Choroid plexus epithelial cell (primary cell): Measurements from ENCODE around the gene HSD11B1L.

Experiments used
- DNase-seq: peaks from one replicate; pipeline ENCODE4 v3.0.0-alpha.2; 2010; ENCODE audit warnings: low read depth
- H3K4me3 ChIP-seq: 2 replicates; pipeline ENCODE4 v1.5.1; 2011; ENCODE audit warnings: low read depth, mild to moderate bottlenecking, control low read depth, low read length, moderate library complexity
- TF ChIP-seq, protein P1 (sequence below): conservative IDR thresholded peaks from 2 replicates; pipeline ENCODE4 v1.5.1; 2011; ENCODE audit warnings: low read depth, mild to moderate bottlenecking, control low read depth, inconsistent platforms, low read length, moderate library complexity

Gene HSD11B1L

DNA sequence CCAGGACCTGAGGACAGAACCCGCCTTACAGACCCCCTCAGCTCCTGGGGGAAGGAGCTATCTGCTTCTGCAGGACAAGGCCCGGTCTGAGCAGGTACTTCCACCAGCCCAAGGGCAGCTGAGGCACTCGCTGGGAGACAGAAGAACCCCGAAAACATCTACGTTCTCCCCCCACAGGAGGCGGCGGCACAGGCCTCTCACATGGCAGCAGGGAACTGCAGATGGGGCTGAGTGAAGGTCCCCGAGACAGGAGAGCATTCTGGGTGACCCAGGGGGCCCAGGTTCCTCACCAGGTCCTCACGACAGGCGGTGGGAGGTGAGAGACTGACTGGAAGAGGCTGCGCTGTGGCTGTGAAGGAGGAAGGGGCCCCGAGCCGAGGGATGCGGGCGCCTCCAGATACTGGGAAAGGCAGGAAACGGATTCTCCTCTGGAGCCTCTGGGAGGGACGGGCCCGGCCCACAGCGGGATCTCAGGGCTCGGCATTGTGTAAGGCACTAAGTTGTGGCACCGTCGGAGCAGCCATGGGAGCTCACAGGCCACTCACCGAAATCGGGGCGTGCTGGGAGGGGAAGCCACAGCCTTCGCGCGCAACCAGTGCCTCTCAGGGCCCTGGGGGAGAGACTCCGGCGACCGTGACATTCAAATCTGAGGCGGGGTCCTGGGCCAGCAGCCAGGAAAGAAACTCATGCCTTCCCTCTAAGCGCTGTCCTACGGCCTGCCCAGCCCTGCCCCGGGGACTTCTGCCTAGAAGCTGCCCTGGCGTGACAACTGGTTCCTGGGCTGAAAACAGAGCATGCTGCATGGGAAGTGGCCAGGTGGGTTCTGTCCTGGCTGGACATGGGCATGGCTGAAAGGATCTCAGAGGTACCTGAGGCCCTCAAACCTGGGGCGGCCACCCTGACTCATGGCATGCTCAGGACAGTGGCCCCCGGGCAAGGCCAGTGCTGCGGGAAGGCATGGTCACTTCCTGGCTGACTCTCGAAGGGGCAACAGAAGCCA lies 23.3 kb downstream of the HSD11B1L start:
- TF ChIP-seq, protein P1, sequence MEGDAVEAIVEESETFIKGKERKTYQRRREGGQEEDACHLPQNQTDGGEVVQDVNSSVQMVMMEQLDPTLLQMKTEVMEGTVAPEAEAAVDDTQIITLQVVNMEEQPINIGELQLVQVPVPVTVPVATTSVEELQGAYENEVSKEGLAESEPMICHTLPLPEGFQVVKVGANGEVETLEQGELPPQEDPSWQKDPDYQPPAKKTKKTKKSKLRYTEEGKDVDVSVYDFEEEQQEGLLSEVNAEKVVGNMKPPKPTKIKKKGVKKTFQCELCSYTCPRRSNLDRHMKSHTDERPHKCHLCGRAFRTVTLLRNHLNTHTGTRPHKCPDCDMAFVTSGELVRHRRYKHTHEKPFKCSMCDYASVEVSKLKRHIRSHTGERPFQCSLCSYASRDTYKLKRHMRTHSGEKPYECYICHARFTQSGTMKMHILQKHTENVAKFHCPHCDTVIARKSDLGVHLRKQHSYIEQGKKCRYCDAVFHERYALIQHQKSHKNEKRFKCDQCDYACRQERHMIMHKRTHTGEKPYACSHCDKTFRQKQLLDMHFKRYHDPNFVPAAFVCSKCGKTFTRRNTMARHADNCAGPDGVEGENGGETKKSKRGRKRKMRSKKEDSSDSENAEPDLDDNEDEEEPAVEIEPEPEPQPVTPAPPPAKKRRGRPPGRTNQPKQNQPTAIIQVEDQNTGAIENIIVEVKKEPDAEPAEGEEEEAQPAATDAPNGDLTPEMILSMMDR = no peak
- no peak for DNase-seq
- H3K4me3 ChIP-seq = no peak overlapping the region

GRCh38 chr19:5705552-5705951 lies 24.7 kb downstream of the HSD11B1L start:
- no peak overlapping the region for H3K4me3 ChIP-seq
- TF ChIP-seq, protein P1 = no peak
- no peak for DNase-seq

GRCh38 chr19:5706876-5707573 lies 26.2 kb downstream of the HSD11B1L start:
- H3K4me3 ChIP-seq = no peak overlapping the region
- DNase-seq = no peak
- TF ChIP-seq, protein P1 = no peak

DNA sequence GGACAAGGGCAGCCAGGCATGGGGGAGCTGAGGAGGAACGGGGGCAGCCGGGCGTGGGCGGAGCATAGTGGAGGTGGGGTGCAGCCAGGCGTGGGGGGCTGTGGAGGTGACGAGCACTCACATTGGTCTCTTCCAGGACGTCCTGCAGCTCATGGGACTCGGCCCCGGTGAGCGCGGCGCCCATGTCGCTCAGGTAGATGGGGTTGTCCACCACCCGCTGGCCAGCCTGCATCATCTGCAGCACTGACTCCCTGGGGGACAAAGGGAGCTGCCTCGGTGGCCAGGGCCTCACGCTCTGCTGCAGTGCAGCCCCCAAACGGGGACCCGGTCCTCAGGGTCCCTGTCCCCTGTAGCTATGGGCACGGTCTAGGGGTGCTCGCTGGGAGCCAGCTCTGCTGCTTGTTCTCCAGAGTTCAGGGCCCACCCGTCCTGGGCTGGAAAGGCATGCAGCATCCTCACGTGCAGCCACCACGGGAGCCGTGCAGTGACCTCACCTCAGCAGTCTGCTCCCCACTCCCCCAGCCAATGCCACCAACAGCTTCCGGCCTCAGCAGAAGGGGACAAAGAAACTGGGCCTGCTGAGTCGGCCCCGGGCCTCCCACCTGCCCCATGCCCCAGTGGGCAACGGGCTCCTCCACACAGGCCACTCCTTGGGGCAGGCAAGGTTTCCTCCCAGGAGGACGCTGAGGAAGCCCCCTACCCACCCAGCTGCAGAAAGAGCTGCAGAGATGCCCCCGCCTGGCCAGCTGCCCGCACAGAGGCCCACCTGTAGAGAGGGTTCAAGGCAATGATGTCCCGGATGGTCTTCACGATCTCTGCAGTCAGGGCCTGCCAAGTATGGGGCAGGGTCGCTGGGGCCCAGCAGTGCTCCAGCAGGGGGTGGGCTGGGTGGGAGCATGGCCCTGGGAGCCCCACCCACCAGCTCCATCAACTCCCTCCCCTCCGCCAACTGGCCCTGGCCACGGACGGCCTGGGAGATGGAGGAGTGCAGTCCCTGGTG lies 27.0 kb downstream of the HSD11B1L start:
- DNase-seq = no peak
- TF ChIP-seq, protein P1 = no peak
- no peak overlapping the region for H3K4me3 ChIP-seq

GRCh38 chr19:5711025-5711424 lies 30.2 kb downstream of the HSD11B1L start:
- TF ChIP-seq, protein P1 = no peak
- no peak for DNase-seq
- no peak overlapping the region for H3K4me3 ChIP-seq

DNA sequence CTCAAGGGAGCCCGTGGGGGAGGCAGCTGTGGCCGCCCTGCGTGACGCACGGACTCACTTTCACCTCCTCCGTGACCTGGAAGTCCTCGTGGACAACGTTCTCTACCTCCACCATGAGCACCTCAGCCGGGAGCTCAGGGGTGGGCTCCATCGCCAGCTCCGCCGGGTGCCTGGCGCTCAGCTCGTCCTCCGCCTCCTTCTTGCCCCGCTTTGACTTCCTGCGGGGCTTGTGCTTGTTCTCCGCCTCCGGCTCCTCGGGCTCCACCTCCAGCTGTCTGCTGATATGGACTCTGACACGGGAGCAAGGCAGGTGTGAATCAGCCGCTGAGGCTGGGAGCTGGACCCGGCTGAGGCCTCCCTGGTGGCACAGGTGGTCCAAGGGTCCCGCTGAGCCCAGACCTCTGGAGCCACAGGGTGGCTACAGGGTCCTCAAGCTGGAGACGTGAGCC lies 30.9 kb downstream of the HSD11B1L start:
- no peak for DNase-seq
- TF ChIP-seq, protein P1 = no peak
- H3K4me3 ChIP-seq = no peak overlapping the region
